Calu3 (cell line): ENCODE results near the gene CLTCL1. TPM values are rescaled to one million over a fixed set of nuclear protein-coding genes. Genes with fewer than 3 reads are reported as not detected.

ENCODE experiments used
- BruUV-seq: library from RNA; stranded (reverse); fragments of 400-500 nt; replicated peaks from 2 replicates; lab custom pipeline; 2021; lab: Mats Ljungman, UMichigan
- CTCF ChIA-PET: fragments of 300-600 bp; sonication (Branson Sonifier 250); formaldehyde crosslinking; loops from one replicate; lab custom pipeline; 2022; ENCODE audit warnings: antibody characterized with exemption; lab: Charles Lee
- DNase-seq: peaks from one replicate; pipeline ENCODE4 v3.0.0; 2022
- H3K27ac Mint-ChIP-seq: one replicate; pipeline ENCODE4 v1.8.0; 2022; ENCODE audit warnings: mixed read lengths; ENCODE audit not compliant: unreplicated experiment
- H3K27me3 Mint-ChIP-seq: one replicate; pipeline ENCODE4 v1.8.0; 2022; ENCODE audit warnings: mixed read lengths; ENCODE audit not compliant: unreplicated experiment
- H3K36me3 Mint-ChIP-seq: one replicate; pipeline ENCODE4 v1.8.0; 2022; ENCODE audit warnings: mild to moderate bottlenecking, moderate library complexity, mixed read lengths; ENCODE audit not compliant: insufficient read depth, unreplicated experiment
- H3K4me1 Mint-ChIP-seq: one replicate; pipeline ENCODE4 v1.8.0; 2022; ENCODE audit warnings: mild to moderate bottlenecking, low read depth, mixed read lengths; ENCODE audit not compliant: unreplicated experiment
- H3K4me3 Mint-ChIP-seq: one replicate; pipeline ENCODE4 v1.8.0; 2022; ENCODE audit warnings: mild to moderate bottlenecking, low read depth, moderate library complexity, mixed read lengths; ENCODE audit not compliant: unreplicated experiment
- H3K9me3 Mint-ChIP-seq: one replicate; pipeline ENCODE4 v1.8.0; 2022; ENCODE audit warnings: low read depth, mixed read lengths; ENCODE audit not compliant: unreplicated experiment
- intact Hi-C: fragments of 100-400 bp; cut with micrococcal nuclease; formaldehyde crosslinking; loops from one replicate; pipeline ENCODE4 v1.10.0; 2022; ENCODE audit not compliant: unreplicated experiment
- total RNA-seq: library from RNA; stranded (reverse); gene quantifications from 2 replicates; pipeline ENCODE4 v1.2.3, GENCODE V29; 2022
- TF ChIP-seq, protein P1 (sequence below): fragments of 200-600 bp; IDR thresholded peaks from one replicate; pipeline ENCODE4 v1.8.0; 2022; ENCODE audit warnings: antibody characterized with exemption; ENCODE audit not compliant: unreplicated experiment

CLTCL1 gene
- total RNA-seq, 1 experiment from 2014 or later: 2.9 TPM

DNA sequence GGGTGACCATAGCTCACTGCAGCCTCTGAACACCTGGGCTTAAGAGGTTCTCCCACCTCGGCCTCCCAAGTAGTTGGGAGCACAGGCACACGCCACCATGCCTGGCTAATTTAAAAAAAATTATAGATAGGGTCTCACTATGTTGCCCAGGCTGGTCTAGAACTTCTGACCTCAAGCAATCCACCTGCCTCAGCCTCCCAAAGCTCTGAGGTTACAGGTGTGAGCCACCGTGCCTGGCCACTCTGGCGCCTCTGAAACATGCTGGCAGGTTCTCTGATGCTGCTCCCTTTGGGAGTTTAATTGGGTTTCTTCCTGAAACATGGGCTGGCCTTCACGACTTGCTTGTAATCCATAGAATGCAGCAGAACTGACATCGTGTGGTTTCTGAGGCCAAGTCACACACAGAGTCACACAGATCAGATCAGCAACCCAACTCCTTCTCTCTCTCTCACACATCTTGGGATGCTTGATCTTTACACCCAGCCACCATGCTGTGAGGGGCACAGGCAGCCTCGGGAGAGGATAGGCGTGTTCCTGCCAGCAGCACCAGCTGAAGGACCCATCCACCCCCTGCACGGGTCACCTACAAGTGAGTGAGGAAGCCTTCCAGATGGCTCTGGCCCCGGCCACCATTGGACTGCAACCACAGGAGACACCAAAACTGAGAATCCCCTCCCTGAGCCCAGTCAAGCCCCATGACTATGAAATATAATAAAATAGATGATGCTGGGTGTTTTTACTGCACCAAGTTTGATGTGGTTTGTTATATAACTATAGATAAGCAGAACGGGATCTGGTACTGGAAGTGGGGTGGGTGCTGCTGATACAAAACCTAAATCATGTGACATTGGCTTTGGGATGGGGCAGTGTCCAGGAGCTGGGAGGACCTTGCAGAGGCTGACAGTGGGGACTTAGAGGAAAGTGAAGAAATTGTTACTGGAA is 138.3 kb downstream of the CLTCL1 start:
- TF ChIP-seq, protein P1, sequence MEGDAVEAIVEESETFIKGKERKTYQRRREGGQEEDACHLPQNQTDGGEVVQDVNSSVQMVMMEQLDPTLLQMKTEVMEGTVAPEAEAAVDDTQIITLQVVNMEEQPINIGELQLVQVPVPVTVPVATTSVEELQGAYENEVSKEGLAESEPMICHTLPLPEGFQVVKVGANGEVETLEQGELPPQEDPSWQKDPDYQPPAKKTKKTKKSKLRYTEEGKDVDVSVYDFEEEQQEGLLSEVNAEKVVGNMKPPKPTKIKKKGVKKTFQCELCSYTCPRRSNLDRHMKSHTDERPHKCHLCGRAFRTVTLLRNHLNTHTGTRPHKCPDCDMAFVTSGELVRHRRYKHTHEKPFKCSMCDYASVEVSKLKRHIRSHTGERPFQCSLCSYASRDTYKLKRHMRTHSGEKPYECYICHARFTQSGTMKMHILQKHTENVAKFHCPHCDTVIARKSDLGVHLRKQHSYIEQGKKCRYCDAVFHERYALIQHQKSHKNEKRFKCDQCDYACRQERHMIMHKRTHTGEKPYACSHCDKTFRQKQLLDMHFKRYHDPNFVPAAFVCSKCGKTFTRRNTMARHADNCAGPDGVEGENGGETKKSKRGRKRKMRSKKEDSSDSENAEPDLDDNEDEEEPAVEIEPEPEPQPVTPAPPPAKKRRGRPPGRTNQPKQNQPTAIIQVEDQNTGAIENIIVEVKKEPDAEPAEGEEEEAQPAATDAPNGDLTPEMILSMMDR: no peak
- Mint-ChIP-seq H3K36me3 (no peaks in the 10 kb centered on the region), H3K4me1 (no peaks in the 10 kb centered on the region), H3K27ac (no peak overlapping the region), H3K4me3 (no peak overlapping the region), H3K27me3 (peaks cover 45% of the 10 kb centered on the region), H3K9me3 (no peaks in the 10 kb centered on the region)
- DNase-seq: no peak
- BruUV-seq: no TSS peak
- CTCF ChIA-PET: interaction anchor here (0.6 kb wide), 1 partner anchor 22 kb away, joined by 3 read pairs; no protein-coding TSS in a partner anchor
- intact Hi-C loops: no loop called here

DNA sequence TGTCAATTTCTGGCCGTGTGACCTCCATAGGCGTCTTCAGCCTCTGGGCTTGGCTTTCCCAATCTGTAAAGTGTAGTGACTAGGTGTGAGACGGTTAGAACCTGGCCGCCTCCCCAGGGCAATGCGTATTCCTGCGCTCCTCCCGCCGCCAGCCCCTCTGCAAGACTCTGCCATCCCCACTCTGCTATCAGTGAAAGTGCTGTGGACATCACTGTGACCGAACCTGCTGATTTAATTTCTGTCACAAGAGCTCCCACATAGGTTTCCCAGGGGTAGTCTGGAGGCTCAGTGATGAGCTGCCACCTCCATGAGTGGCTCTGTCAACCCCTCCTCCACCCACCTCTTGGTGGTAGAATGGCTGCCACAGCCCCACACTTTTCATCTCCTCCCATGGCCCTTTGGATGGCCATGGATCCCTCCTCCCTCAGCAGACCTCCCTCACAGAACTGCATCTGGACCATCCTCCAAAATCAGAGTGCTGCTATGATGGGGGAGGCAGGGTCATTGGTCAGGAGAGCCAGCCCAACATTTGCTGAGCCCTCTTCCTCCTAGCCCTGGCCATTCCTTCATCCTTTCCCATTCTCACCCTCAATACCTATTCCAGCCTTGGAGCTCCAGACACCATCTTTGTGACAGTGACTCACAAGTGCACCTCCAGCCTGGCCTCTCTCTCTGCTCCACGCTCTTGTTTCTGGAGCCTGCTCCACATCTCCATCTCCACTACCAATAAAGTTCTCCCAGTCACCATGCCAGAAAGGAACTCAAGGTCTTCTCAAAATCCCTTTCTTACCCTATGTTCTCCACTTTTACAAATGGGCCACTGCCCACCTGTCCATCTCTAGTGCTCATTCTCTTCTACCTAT is 140.0 kb downstream of the CLTCL1 start:
- CTCF ChIA-PET: no interaction called here
- H3K27me3 Mint-ChIP-seq: peaks cover 61% of the 10 kb centered on the region
- no TSS peak for BruUV-seq
- no peak overlapping the region for H3K27ac Mint-ChIP-seq
- H3K4me3 Mint-ChIP-seq: no peak overlapping the region
- H3K36me3 Mint-ChIP-seq: no peaks in the 10 kb centered on the region
- TF ChIP-seq, protein P1: no peak
- no peaks in the 10 kb centered on the region for H3K4me1 Mint-ChIP-seq
- no peaks in the 10 kb centered on the region for H3K9me3 Mint-ChIP-seq
- no peak for DNase-seq
- intact Hi-C loops: no loop called here

DNA sequence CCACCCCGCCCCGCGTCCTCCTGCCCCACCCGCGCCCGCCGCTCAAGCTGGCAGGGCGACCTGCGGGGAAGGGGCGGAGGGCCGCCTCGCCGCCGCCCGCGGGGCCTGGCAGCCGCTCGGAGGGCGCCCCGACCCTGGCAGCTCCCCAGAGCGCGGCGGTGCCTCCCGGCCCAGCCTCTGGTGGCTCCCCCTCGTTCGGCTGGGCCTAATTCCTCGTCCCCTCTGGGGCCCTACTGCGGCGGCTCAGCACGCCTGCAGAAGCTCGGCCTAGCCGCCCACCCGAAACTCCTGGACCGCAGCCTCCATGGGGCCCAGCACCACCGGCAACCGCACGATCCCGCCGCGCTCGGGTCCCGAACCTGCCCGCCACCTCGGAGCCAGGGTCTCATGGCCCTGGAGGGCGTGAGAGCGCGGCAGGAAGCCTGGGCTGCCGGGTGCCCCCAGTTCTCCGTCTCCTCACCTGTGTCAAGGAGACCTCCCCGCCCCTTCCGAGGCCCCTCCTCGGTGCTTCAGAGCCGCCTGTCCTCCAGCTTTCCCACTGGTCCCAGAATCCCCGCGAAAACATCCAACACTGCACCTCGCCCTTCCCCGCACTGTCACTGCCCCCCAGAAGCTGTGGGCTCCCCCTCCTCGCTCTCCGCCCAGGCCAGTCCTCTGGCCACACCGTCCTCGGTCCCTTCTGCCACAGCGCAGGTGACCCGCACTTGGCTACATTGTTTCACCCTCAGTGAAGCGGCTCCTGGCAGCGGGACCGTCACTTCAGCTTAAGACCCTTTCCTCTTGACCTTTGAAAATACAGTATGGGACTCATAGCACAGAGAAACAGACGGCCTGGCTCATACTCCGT is 140.8 kb downstream of the CLTCL1 start:
- Mint-ChIP-seq H3K4me1 (no peaks in the 10 kb centered on the region), H3K9me3 (no peaks in the 10 kb centered on the region), H3K4me3 (no peak overlapping the region), H3K36me3 (no peaks in the 10 kb centered on the region), H3K27ac (no peak overlapping the region), H3K27me3 (peaks cover 69% of the 10 kb centered on the region)
- no peak for DNase-seq
- intact Hi-C loops: no loop called here
- CTCF ChIA-PET: no interaction called here
- BruUV-seq: no TSS peak
- TF ChIP-seq, protein P1: no peak

DNA sequence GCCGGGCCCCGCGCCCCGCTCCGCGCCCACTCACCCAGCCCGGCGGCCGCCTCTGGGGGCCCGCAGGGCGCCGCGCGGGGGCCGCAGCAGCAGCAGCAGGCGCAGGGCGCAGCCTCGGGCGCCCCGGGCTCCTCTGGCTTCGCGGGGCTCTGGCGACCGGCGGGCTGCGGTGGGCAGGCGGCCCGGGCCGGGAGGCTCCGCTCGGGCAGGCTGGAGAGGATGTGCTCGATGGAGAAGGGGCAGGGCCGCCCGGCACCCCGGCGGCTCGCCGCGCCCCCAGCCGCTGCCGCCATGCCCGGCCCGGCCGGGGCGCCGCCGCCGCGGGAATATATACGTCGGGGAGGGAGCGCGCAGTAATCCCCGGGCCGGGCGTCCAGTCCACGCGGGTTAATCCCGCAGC is 141.5 kb downstream of the CLTCL1 start, which contains the start of gene GSC2:
Gene GSC2, minus strand, starts transcription at position 302 of the 400 bp plus-strand sequence. Its CDS starts 9 bp downstream, at position 293.
- Mint-ChIP-seq H3K4me3 (no peak within 1 kb of the TSS), H3K4me1 (no peaks in the 10 kb centered on the region), H3K36me3 (no peaks in the 10 kb centered on the region), H3K27ac (no peak within 1 kb of the TSS), H3K27me3 (peaks cover 69% of the 10 kb centered on the region), H3K9me3 (no peaks in the 10 kb centered on the region)
- no peak for DNase-seq
- CTCF ChIA-PET: no interaction called here
- BruUV-seq: no TSS peak
- TF ChIP-seq, protein P1: no peak
- intact Hi-C loops: no loop called here
